Measurements from ENCODE around the gene TIAM1. TPM values are rescaled to one million over a fixed set of nuclear protein-coding genes. Genes with fewer than 3 reads are reported as not detected.

TIAM1 gene
- total RNA-seq, 1 donor from 2014 or later = 6.6 TPM

DNA sequence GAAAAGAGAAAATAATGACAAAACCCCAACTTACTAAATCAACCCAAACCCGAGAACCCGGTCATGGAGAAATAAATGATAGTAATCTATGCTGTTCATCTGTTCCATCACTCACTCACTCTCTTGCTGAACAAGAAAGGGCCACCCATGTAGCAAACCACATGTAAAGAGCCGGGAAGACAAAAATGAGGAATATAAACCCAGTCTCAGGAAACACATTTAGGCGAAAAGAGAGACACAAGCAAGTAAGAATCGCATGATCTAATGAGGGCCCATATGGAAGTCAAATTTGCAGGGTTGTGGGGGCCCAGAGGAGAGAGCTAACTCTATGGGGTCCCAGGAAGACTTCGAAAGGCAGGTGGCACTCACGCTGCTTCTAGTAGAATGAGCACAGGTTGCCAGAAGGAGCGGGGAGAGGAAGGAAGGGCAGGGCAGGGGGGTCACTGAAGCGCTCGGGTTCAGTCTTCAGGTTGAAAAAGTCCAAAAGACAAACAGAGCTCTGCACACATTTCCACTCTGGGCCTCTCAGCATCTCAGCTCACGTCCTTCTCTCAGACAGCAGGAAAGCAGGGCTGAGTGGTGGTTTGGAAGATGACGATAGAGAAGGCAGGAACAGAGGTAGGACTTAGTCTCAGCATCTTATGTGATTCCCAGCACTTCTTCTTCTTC, 162.8 kb downstream of the TIAM1 start:
- no peaks in the 10 kb centered on the region for H3K27me3 Mint-ChIP-seq (ENCODE audit: low read depth)
- TF ChIP-seq CTCF (IDR thresholded peaks at IDR 0.05) = no peak
- H3K4me3 Mint-ChIP-seq (ENCODE audit: unreplicated experiment) = no peak overlapping the region
- no peaks in the 10 kb centered on the region for H3K36me3 Mint-ChIP-seq (ENCODE audit: low read depth)
- no peaks in the 10 kb centered on the region for H3K9me3 Mint-ChIP-seq (ENCODE audit: low read depth)
- H3K4me1 Mint-ChIP-seq (ENCODE audit: low read depth) = peaks cover 4% of the 10 kb centered on the region
- no peak for DNase-seq (ENCODE audit: low spot score)
- no peak overlapping the region for H3K27ac Mint-ChIP-seq (ENCODE audit: unreplicated experiment)

DNA sequence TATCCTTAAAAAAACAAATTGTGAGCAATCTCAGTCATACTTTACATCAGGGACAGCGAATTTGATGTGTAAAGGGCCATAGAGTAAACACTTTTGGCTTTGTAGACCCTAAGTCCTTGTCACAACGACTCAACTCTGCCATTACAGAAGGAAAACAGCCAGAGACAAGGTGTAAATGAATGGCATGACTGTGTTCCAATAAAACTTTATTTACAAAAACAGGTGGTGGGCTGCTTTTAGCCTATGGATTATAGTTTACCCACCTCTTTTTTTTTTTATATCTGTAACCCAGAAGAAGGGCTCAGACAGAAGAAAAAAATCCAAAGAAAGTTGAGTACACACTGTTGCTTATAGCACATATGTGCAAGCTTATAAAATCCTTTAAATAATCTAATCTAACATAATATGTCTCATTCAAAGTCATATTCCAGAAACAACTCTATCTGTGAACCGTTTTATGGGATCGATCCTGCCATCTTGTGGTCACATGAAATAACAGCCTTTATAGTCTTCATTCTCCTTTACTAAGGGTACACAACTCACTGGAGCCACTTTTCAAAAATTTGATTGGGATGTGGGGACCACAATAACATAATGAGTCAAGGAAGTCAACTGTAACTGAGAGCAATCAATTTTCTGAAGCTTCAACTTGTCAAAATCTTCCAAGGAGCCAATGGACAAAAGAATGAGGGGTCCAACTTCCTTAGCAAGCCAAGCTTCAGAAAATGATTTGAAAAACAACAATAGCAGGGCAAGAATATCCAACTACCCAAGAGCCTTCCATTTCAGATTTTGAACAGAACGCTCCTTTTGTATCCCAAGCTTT, 163.6 kb downstream of the TIAM1 start:
- Mint-ChIP-seq H3K4me1 (ENCODE audit: low read depth) (peaks cover 4% of the 10 kb centered on the region), H3K4me3 (ENCODE audit: unreplicated experiment) (no peak overlapping the region), H3K36me3 (ENCODE audit: low read depth) (no peaks in the 10 kb centered on the region), H3K9me3 (ENCODE audit: low read depth) (no peaks in the 10 kb centered on the region), H3K27me3 (ENCODE audit: low read depth) (no peaks in the 10 kb centered on the region), H3K27ac (ENCODE audit: unreplicated experiment) (no peak overlapping the region)
- peak; percentile 88 for TF ChIP-seq CTCF (IDR thresholded peaks at IDR 0.05)
- no peak for DNase-seq (ENCODE audit: low spot score)

GRCh38 chr21:31176725-31177124, 167.3 kb downstream of the TIAM1 start:
- H3K27ac Mint-ChIP-seq (ENCODE audit: unreplicated experiment) = no peak overlapping the region
- TF ChIP-seq CTCF (IDR thresholded peaks at IDR 0.05) = no peak
- DNase-seq (ENCODE audit: low spot score) = no peak
- H3K4me3 Mint-ChIP-seq (ENCODE audit: unreplicated experiment) = no peak overlapping the region
- H3K27me3 Mint-ChIP-seq (ENCODE audit: low read depth) = no peaks in the 10 kb centered on the region
- no peaks in the 10 kb centered on the region for H3K9me3 Mint-ChIP-seq (ENCODE audit: low read depth)
- H3K36me3 Mint-ChIP-seq (ENCODE audit: low read depth) = no peaks in the 10 kb centered on the region
- peaks cover 4% of the 10 kb centered on the region for H3K4me1 Mint-ChIP-seq (ENCODE audit: low read depth)

- no peaks in the 10 kb centered on the region for H3K27me3 Mint-ChIP-seq (ENCODE audit: low read depth)
- TF ChIP-seq CTCF (IDR thresholded peaks at IDR 0.05) = no peak
- peaks cover 4% of the 10 kb centered on the region for H3K4me1 Mint-ChIP-seq (ENCODE audit: low read depth)
- H3K27ac Mint-ChIP-seq (ENCODE audit: unreplicated experiment) = no peak overlapping the region
- H3K4me3 Mint-ChIP-seq (ENCODE audit: unreplicated experiment) = no peak overlapping the region
- H3K36me3 Mint-ChIP-seq (ENCODE audit: low read depth) = no peaks in the 10 kb centered on the region
- DNase-seq (ENCODE audit: low spot score) = no peak
- H3K9me3 Mint-ChIP-seq (ENCODE audit: low read depth) = no peaks in the 10 kb centered on the region
These were observed 167.9 kb downstream of the TIAM1 start for GRCh38 chr21:31176080-31176551.

GRCh38 chr21:31173881-31174555, 170.0 kb downstream of the TIAM1 start:
- Mint-ChIP-seq H3K27ac (ENCODE audit: unreplicated experiment) (no peak overlapping the region), H3K9me3 (ENCODE audit: low read depth) (peaks cover 3% of the 10 kb centered on the region), H3K36me3 (ENCODE audit: low read depth) (no peaks in the 10 kb centered on the region), H3K4me3 (ENCODE audit: unreplicated experiment) (no peak overlapping the region), H3K4me1 (ENCODE audit: low read depth) (peaks cover 4% of the 10 kb centered on the region), H3K27me3 (ENCODE audit: low read depth) (no peaks in the 10 kb centered on the region)
- TF ChIP-seq CTCF (IDR thresholded peaks at IDR 0.05) = no peak
- DNase-seq (ENCODE audit: low spot score) = no peak
